LNCAP (cell line): ENCODE measurements around the gene SLC15A2.

Experiments
- CTCF ChIP-seq: fragments of 450-650 bp; IDR thresholded peaks from 2 replicates; pipeline ENCODE4 v1.5.1; 2017; ENCODE audit warnings: mild to moderate bottlenecking

SLC15A2 gene

DNA sequence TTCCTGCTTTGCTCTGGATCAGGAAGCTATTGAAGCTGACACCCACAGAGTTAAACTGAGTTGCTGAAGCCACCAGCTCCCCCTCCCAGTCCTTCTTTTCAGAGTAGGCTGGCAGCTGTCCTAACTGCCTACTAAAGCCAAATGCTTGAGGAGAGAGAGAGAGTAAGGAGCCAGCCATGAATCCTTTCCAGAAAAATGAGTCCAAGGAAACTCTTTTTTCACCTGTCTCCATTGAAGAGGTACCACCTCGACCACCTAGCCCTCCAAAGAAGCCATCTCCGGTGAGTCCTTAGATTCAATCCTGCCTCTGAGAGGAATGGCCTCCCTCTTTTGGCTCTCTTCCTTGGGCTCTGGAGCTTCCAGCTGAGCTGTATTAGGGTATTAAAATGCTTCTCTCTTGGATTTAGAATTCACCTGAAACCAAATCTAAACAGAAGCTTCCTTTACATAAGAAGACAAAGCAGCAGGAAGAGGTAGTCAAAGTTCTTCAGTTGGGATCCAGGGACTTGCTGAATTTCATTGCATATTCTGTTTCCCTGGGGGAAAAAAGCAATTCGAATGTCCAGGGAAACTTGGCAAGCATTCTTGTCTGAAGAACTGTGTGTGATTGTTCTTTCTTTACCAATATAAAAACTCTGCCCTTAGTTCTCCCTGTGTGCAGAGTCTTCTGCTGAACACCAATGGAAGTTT, at the start of gene SLC15A2:
TSS of gene SLC15A2 (plus strand) at position 101 of the 690 bp plus-strand sequence. CDS start at position 177, 76 bp downstream.
- no peak for TF ChIP-seq CTCF

GRCh38 chr3:121844892-121845291, 49.3 kb upstream of the SLC15A2 start:
- TF ChIP-seq CTCF, result no peak

DNA sequence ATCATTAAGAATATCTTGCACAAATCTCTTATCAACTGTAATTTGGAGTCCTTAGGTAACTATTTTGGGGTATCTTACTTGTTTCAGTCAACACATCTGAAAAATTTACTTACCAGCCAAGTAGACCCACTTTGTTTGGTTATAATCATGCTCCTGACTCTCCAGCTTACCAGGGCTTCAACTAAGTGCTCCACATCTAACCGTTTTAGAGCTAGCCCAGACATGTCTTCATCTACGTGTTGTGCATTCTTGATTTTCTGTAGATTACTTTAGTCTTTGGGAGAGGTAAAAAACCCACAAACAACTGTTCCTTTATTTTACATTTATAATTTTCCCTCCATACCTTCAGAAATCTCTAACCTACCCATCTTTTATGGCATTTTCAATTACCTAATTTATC, 41.9 kb upstream of the SLC15A2 start:
- no peak for TF ChIP-seq CTCF

DNA sequence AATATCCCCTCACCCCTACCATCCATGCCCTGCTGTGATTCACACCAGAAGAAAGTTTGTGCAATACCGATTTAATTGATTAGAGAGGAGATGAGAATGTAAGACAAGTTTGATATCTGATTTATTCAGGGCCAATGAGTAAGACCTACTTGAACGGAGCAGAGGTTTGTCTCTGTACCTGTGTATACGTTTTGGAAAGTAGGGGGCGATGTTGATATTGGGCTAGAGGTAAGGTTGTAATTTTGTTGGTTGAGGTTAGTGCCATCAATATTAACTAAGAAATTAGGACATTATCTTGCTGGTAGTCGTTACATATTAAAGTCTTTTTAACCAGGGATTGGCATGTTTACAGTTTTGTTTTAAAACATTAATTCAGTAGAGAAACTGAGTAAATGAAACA, 38.6 kb upstream of the SLC15A2 start:
- TF ChIP-seq CTCF, result peak; percentile 57

- no peak for TF ChIP-seq CTCF
Observed at GRCh38 chr3:121863801-121864200, 30.4 kb upstream of the SLC15A2 start.

DNA sequence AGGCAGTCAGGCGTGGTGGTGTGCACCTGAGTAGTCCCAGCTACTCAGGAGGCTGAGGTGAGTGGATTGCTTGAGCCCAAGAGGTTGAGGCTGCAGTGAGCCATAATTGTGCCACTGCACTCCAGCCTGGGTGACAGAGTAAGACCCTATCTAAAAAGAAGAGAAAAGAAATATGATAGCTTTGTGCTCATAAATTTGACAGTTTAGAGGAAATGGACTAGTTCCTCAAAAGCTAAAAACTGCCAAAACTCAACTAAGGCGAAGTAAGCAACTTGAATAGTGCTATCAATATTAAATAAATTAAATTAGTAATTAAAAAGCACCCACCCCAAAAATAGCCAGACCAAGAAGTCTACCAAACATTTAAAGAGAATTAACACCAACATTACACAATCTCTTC, 24.5 kb upstream of the SLC15A2 start:
- TF ChIP-seq CTCF, result no peak

DNA sequence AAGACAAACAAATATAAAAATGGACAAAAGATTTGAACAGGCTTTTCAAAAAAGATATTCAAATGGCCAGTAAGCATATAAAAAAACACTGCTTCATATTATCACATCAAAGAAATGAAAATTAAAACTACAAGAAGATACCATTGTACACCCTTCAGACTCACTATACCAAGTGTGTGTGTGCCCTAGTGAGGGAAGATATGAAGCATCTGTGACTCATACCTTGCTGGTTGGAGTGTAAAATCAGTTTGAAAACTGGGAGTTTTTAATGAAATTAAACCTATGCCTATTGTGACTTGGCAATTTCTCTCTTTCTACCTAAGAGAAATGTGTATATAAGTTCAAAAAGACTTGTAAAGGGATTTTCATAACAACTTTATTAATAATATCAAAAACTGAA, 23.5 kb upstream of the SLC15A2 start:
- no peak for TF ChIP-seq CTCF

GRCh38 chr3:121871430-121871829, 22.8 kb upstream of the SLC15A2 start:
- TF ChIP-seq CTCF, result no peak
